Stimulated activated CD4-positive, alpha-beta T cell treated with anti-CD3 and anti-CD28 coated beads, TNF-alpha, amount 100 ng/mL, for 48 hours (primary cell): ENCODE measurements around the gene NLGN4Y.

ENCODE experiments used
- DNase-seq, 3 donors: peaks; one replicate each; pipeline ENCODE4 v3.0.0-alpha.2; 2020; ENCODE audit warnings: low read depth in 3 of 3

The NLGN4Y gene

DNA sequence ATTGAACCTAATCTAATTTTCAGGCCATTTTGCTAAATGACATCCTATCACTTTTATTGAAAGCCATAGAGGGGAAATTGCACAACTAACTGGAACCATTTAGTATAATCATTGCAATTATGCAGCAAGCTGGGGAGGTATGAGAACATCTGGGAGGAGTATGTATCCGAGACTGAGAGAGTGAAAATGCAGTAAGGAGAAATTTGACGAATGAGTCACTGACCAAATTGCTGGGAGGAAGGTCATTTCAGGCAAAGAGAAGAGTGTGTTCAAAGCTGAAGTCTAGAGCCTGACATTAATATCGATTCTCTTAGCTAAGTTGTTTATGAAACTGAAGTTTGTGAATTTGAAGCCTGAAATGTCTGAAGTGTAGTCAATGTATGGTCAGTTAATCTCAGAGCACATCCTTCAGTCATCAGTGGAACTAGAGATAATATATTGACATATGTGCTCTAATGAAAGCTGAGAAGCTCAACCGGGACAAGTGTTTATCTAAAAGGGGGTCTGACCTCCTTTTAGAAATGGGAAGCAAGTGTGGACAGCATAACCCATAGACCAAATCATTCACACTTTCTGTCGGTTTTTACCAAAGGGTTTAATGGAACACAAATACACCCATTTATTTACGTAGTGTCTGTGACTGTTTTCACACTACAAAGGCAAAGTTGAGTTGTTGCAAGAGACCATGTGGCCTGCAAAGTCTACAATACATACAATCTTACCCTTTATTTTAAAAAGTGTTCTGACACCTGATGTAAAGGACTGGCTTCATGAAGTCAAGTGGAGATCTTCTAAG is 120.0 kb downstream of the NLGN4Y start:
- DNase-seq = no peak

DNA sequence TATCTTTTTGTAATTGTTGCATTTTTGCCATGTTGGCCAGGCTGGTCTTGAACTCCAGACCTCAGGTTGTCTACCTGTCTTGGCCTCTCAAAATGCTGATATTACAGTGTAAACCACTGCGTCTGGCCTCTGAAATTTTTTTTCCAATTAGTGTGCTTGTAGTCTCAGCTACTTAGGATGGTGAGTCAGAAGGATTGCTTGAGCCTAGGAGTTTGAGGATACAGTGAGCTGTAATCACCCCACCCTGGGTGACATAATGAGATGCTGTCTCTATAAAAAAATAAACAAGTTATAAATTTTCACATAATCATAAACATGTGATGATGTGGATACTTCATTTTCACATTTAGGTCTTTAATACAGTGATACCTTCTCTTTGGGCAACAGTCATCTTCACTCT is 154.9 kb downstream of the NLGN4Y start:
- no peak for DNase-seq

DNA sequence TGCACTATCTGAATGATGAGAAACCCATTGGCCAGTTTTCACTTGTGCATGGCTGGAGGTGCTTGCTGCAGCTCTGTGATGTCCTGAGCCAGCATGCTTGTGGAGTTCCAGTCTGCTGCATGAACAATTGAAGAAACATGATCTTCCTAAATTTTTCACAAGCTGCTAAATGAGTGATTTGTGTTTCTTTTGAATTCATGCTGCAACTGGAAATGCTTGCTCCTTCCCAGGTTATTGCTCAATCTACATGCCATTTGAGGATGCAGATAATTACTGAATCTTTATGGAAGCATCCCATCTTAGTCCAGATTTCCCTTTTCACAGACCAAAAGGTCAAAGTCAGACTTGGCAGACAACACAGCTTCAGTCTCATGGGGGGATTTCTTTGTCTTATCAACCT is 170.2 kb downstream of the NLGN4Y start:
- DNase-seq = no peak

DNA sequence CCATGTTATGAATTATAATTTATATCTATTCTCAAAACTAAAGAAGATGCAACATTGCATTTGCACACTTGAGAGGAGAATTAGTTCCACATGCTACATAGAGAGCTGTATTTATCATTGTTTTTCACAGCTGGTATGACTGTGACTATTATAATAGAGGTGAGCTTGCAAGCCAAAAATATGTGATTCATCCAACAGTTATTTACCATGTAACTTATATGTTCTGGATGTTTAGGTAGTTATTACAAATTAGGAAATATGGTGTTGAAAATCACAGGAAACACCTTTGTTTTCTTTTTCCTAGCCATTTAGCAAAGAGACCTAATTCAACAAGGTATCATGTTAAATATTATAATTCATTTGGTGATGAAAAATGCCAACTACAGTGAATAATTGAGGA is 183.8 kb downstream of the NLGN4Y start:
- no peak for DNase-seq

DNA sequence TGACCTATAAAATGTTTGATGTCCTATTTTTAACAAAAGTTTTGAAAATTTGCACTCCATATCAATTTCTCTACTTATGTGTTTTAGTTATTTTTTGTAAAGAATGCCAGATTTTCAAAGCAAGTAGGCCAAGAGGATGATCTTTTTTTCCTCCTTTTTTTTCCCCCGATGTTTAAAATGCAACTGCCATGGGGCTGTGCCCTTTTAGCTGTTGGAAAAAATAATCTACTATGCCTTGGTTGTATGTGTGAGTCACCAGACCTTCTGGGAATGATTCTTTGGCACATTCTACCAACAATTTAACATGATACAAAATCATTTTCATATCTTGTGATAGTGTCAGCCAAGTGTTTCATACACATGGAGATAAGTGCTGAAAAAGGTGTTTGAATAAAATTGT is 217.3 kb downstream of the NLGN4Y start:
- DNase-seq = no peak

DNA sequence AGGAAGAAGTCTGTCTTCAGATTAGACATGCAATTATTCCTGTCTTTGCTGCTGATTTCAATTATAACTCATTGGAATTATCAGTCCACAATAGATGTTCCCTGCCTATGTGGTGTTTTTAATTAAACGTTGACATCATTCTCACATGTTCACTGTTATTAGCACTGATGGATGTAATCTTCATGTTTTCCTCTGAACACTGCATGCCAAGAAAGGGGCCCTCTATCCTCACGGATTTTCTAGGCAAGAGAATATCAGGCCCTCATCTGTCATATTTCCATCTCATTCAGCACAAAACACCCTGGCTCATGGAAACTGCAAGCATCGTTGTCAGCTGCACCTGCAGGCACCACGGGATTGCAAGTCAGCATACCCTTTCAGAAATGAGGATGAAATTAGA is 224.0 kb downstream of the NLGN4Y start:
- no peak for DNase-seq

DNA sequence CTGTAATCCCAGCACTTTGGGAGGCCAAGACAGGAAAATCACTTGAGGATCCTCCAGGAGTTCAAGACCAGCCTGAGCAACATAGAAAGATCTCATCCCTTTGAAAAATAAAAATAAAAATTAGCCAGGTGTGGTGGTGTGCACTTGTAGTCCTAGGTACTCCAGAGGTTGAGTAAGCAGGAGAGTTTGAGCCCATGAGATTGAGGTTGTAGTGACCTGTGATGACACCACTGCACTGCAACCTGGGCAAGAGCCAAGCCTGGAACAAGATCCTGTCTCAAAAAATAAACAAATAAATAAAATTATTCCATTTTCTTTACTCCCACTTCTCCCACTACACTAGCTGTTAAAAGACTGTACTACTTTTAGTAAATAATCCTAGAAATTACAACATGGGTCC is 231.2 kb downstream of the NLGN4Y start:
- DNase-seq = no peak

DNA sequence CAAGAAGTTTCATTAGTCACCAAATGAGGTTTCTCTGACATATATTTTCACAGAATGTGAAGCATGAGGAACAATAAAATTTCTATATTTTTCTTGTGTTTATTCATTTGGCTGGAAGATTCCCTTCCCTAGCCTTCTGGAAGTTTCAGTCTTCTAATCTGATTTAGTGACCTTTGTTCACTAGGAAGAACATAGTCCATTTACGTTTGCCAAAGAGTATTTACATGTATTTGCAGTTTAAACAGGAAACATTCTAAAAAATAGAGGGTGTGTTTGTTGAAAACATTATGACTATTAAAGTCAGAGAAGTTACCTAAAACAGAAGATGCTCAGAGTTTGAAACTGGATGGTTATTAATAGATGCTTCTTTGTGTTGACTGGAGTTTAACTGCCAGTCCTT is 238.6 kb downstream of the NLGN4Y start:
- DNase-seq = no peak

DNA sequence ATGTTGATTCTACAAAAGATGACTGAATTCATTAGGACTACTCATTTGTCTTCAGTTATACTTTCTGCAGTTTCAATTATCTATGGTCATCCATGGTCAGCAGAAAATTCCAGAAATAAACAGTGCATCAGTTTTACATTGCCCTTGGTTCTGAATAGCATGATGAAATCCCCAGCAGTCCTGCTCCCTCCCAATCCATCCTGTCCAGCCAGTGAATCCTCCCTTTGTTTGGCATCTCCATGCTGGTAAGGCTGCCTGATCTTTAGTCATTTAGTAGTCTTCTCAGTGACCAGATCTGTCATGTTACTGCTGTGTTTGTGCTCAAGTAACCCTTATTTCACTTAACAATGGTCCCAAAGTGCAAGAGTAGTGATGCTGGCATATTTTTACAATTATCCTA is 239.3 kb downstream of the NLGN4Y start:
- DNase-seq = no peak

DNA sequence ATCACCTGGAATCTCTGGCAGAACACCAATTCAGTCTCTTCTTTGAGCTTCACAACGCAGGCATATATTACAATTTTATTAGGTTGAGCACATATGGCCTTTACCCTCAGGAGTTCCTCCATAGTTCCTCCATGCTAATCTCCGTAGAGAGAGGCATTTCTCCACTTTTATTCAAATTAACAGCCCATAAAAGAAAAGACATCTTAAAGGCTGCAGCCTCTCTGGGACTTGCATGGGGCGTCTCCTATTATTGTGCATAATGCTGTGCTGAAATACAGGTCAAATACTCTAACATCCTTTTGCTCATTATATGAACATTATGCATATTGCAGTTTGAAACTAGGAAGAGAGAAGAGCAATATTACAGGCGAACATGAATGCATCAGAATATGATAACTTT is 253.9 kb downstream of the NLGN4Y start:
- no peak for DNase-seq

DNA sequence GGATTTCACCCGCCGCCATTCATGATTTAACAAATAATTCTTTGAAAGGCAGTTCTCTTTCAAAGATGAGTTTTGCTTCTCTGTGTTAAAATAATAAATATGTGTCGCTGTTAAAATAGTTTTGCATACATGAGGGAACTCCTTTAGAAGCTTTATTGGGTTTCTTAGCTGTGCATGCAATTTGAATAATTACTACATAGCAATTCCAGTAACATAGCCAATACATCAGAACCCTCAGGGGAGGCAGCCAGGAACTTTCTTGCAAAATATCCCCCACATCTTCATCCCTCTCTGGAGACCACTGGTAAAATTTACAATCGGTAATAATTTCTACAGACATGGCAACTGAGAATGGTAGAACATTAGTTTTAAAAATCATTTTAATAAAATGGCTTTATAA is 268.8 kb downstream of the NLGN4Y start:
- DNase-seq = no peak

DNA sequence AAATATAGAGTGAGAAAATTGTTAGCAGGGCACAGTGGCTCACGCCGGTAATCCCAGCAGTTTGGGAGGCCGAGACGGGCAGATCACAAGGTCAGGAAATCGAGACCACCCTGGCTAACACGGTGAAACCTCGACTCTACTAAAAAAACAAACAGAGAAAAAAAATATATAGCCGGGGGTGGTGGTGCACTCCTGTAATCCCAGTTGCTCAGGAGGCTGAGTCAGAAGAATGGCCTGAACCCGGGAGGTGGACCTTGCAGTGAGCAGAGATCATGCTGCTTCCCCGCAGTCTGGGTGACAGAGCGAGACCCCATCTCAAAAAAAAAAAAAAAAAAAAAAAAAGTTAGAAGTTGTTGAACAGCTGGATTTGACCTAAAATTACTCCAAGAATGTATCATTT is 269.3 kb downstream of the NLGN4Y start:
- no peak for DNase-seq

DNA sequence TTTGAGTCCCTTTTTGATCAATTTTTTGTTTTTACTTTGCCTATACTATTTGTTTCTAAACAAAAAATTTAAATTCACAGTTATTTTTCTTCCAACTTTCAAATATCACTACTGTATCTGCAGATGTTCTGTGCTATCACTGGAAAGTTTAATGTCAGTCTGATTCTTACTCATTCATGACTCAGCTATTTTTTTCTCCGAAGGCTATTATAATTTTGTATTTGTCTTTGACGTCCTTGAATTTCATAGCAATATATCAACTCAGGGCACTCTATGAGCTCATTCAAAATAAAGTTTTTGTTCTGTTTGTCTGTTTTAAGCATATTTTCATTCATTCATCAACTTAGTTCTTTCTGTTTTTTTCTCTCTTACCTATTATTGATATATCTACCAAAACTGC is 273.7 kb downstream of the NLGN4Y start:
- no peak for DNase-seq

DNA sequence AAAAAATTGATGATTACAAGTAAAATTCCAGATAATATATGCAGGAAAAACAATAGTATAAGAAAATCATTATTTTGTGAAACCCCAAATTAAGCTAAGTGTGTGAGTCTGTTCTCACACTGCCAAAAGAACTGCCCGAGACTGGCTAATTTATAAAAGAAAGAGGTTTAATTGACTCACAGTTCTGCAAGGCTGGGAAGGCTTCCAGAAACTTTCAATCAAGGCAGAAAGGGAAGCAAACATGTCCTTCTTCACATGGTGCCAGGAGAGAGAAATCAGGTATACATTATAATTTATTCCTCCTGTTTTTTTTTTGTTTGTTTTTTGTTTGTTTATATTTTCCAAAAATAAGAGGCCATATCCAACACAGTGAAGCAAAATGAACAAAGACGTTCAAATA is 276.8 kb downstream of the NLGN4Y start:
- DNase-seq = no peak

DNA sequence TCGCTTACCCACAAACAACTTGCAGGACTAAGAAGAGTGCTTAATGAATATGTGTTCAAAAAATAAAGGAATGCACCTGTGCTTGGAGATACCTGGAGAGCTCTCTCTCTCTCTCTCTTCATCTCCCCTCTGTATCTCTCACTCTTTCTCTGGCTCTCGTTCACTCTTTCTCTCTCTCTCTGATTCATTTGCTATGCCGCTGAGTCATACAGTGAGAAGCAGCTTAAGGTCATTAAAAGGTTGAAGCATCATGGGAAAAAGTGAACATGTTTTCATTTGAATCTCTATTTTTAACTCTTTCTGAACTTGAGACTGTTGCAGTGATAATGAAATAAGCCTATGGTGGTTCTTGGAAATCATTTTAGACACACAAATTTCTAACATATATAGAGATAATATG is 277.8 kb downstream of the NLGN4Y start:
- no peak for DNase-seq

DNA sequence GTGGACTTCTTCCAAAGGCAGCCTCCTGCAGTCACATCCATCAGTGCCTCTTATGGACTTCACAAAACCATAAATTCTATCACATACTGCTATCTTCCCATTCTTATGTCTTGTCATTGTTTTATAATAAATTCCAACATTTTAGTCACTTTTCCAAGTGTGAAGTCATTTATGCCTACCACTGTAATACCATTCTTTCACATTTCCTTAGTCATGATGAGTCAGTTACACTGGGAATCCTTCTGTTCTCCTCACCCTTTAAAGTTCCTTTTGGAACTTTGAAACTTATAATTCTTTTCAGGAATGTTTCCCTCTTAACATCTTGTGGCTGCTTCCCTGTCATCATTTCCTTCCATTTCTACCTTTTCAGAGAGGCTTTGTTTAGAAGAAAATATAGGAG is 279.7 kb downstream of the NLGN4Y start:
- DNase-seq = no peak

DNA sequence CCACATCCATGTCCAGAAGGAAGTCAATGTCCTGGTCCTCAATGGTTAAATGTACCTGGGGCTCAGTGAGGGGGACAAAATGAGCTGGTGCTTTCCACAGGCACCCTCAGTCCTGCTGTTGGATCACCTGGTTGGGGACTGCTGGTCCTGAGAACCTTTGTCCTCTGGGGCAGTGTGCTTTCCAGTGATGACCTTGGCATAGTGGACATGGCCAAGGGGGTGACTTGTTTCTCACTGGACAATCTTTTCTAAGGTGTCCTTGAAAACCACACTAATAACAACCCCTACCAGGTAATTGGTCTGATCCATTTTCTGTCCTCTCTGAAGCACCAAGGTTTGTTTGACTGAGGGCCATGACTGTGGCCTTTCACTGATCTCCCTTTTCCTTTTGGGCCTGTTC is 294.1 kb downstream of the NLGN4Y start:
- no peak for DNase-seq

DNA sequence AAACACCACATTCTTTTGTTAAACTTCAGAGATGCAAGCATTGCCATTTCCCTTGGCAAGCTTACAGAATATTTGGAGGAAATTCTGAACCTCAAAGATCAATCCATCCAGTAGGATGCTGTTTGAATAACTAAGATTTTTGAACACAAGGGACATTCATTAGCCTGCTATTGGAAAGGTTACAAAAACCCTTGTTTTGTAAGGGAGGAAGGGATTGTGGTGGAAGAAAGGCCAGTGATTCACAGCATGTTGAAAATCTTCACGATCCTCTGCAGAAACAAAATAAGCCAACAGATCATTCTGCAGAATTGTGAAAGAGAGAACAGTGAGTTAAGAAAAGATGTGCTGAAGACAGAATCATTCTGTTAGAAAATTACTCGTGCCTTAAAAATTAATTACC is 297.9 kb downstream of the NLGN4Y start:
- no peak for DNase-seq

DNA sequence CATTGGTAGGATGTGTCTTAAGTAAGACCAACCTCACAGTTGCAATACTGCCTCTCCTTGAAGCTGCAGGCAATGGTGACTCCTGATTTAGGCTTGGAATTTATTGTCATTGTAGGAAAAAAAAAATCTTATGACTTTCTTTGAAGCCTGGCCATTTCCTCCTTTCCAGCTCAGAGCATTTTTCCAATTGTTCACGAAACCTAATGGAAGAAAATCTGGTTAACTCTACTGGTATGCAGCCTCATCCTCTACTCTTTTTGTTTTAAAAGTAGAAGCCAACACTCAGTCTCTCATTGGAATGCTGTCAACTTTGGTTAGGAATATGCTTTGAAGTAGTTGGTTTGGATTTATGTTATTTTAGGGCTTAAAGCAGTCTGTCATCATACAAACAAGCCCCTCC is 298.6 kb downstream of the NLGN4Y start:
- no peak for DNase-seq

DNA sequence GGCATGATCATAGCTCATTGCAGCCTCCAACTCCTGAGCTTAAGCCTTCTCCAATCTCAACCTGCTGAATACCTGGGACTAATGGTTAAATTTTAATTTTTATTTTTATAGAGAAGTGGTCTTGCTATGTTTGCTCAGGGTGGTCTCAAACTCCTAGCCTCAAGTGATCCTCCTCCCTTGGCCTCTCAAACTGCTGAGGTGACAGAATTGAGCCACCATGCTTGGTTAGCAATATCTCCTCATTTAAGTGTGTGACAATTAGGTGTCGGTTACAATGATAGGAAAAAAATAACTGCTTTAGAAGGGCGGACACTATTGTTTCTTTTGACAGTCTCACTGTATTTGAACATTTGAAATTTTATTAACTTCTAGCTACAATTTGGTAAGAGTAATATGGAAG is 300.3 kb downstream of the NLGN4Y start:
- no peak for DNase-seq

DNA sequence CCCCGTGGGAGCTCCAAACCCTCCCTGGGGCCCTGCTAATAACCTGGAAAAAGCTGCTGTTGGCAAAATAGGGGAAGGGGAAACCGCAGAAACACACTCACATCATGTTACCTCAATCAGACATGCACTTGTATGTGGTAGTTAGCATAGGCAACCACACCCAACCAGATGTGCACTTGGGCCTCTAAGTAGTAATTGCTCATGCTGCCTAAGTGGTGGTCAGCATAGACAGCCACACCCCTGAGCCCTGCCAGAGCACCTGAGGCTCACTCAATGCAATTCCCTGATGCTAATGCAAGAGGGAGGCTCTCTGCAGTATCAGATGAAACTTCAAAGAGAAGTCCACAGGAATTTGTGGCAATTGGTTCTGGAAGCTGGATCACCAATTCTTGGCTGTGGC is 301.4 kb downstream of the NLGN4Y start:
- no peak for DNase-seq

DNA sequence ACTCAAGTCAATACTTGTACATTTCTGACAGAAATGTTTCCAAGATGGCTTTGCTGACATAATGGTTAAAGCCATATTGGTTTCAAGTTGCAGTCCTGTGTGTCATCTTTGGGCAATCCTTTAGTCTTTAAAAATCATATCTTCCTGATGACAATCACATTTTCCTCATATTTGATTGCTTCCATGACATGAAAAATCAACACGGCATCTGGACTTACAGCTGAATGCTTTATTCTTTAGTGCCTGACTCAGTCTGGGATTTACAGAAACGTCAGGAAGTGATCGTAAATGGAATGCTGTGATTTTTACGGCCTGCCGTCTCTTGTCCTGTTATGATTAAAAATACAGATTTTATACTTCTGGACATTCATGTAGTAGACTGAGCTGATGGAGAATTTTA is 304.2 kb downstream of the NLGN4Y start:
- DNase-seq = no peak

DNA sequence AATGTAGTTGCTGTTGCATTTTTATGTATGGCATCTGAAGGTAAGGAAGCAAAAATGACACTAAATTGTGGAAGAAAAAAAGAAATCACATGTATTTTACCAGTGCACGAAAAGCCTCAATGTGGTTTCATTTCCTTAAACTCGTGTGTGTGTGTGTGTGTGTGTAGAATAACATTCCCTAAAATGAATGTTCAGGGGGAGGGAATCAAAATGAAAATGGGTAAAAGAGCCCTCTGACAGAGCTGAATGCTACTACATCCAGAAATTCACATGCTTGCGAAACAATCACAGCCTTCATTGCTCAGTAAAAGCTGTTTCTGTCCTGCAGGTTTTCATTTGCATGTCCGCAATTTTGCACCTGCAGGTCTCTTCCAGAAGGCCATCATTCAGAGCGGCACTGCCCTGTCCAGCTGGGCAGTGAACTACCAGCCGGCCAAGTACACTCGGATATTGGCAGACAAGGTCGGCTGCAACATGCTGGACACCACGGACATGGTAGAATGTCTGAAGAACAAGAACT is 305.1 kb downstream of the NLGN4Y start:
- no peak for DNase-seq
